ENCODE results near the gene DZIP3.

The DZIP3 gene, protein sequence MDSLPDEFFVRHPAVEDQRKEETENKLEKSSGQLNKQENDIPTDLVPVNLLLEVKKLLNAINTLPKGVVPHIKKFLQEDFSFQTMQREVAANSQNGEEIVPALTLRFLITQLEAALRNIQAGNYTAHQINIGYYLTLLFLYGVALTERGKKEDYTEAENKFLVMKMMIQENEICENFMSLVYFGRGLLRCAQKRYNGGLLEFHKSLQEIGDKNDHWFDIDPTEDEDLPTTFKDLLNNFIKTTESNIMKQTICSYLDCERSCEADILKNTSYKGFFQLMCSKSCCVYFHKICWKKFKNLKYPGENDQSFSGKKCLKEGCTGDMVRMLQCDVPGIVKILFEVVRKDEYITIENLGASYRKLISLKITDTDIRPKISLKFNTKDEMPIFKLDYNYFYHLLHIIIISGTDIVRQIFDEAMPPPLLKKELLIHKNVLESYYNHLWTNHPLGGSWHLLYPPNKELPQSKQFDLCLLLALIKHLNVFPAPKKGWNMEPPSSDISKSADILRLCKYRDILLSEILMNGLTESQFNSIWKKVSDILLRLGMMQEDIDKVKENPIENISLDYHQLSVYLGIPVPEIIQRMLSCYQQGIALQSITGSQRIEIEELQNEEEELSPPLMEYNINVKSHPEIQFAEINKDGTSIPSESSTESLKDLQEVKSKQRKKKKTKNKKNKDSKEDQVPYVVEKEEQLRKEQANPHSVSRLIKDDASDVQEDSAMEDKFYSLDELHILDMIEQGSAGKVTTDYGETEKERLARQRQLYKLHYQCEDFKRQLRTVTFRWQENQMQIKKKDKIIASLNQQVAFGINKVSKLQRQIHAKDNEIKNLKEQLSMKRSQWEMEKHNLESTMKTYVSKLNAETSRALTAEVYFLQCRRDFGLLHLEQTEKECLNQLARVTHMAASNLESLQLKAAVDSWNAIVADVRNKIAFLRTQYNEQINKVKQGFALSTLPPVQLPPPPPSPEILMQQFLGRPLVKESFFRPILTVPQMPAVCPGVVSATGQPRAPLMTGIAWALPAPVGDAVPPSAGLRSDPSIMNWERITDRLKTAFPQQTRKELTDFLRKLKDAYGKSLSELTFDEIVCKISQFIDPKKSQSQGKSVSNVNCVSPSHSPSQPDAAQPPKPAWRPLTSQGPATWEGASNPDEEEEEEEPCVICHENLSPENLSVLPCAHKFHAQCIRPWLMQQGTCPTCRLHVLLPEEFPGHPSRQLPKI

DNA sequence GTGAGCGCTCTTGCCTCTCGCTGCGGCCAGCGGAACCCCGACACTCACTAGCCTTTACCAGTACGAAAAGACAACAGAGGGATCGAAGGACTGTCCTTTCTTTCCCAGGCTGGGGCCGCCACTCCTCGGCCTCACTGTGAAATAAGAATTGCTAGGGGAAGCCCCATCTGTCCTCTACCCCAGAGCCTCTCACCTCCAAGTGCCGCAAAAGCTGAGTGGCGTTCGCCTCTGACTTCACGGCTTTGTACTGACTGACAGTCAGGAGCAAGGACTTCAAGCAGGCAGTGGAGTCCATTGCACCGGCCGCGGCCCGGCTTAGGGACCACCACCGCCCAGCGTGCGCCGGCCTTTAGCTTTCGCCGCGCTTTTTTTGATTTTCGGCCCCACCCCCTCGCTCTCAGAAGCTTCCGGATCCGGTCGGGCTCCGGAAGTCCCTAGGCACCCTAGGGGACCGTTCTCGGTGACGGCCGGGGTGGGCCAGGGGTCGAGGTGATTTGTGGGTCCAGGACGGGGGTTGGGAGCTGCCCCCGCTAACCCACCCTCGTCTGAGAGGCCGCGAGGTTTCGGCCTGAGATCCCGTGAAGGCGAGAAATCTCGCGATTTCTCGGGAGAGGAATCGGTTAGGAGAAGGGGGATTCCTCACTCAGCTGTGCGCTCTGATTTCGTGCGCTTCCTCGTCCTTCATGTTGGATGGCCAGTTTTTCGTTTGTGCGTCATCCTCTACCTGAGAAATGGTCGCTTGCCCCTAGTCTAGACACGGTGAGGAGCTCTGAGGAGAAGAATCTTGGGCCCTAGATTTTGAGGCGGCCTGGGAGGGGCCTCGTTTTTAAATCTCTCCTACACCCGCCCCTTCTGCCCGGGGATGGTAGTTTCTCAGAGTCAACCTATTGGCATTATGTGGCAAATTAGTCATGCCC lies at the start of gene DZIP3, which contains the start of gene CIP2A:
DZIP3 (plus strand) TSS at position 642 of the 917 bp plus-strand sequence. CDS start 15,685 bp downstream, outside the sequence.
CIP2A (minus strand) TSS at position 358 of the 917 bp plus-strand sequence; CDS start at position 295, 63 bp downstream.
- Mint-ChIP-seq H3K4me1 (ENCODE audit: low read depth) (peaks cover 45% of the 10 kb centered on the region), H3K27ac (peak within 1 kb of the TSS; percentile 100), H3K36me3 (ENCODE audit: low read depth) (peaks cover 45% of the 10 kb centered on the region)

DNA sequence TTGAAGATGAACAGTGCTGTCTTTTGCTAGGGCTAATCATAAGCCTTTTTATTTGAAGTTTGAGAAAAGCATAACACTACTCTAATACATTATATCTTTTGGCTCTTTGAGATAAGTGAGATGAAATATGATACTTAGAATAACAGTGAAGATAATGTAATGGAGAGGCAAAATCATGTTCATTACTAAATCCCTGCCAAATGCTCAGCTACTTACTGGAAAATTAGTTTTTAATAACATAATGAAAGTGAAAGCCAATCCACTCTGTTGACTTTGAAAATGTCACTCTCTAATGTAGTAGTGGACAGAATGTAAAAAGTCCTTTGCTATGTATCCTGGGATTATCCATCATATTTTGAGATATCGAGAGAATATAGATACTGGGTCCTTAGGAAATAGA lies 43.3 kb upstream of the DZIP3 start:
- no peak overlapping the region for H3K27ac Mint-ChIP-seq
- DNase-seq, result no peak
- no peaks in the 10 kb centered on the region for H3K27me3 Mint-ChIP-seq
- H3K36me3 Mint-ChIP-seq (ENCODE audit: low read depth), result peaks cover 62% of the 10 kb centered on the region
- peaks cover 10% of the 10 kb centered on the region for H3K4me1 Mint-ChIP-seq (ENCODE audit: low read depth)
- H3K9me3 Mint-ChIP-seq, result peaks cover 2% of the 10 kb centered on the region
- H3K4me3 Mint-ChIP-seq, result no peak overlapping the region

More for the DNA sequence above, at the start of gene DZIP3, which contains the start of gene CIP2A:
- peak; percentile 89 for DNase-seq
- Mint-ChIP-seq H3K27me3 (no peaks in the 10 kb centered on the region), H3K4me3 (peak within 1 kb of the TSS; percentile 100), H3K9me3 (no peaks in the 10 kb centered on the region)

DNA sequence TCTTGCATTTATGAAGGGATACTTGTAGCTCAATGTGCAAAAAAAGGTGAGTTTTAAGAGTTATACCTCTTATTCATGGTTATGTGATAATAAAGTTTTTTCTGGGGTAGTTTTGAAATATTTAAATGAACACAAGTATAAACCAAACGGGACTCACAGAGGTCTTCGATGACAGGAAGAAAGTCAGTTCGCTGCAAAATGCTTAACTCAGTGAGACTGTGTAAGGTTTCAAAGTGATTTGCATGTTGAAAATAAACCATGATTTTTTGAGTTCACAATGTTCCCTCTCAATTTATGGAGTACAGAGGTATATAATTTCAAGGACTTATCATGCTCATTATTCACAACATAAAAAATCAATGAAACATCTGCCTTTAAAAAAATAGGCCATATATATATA lies 42.8 kb upstream of the DZIP3 start:
- Mint-ChIP-seq H3K36me3 (ENCODE audit: low read depth) (peaks cover 65% of the 10 kb centered on the region), H3K9me3 (peaks cover 2% of the 10 kb centered on the region), H3K4me1 (ENCODE audit: low read depth) (peaks cover 10% of the 10 kb centered on the region), H3K27ac (no peak overlapping the region), H3K27me3 (no peaks in the 10 kb centered on the region), H3K4me3 (no peak overlapping the region)
- no peak for DNase-seq

DNA sequence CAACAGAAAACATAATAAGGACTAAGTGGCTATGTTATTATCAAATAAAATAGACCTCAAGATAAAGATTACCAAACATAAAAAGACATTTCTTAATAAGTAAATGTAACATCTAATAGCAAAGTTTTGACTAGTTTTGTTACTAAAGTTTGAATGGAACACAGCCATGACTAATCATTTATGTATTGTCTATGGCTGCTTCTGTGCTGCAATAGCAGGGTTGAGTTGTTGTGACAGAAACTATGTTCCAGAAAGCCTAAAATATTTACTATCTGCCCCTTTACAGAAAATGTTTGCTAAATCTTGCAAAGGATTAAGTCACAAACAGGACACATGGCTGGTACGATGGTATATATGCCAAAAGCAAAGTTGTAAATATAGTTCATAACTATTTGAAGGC lies 41.2 kb upstream of the DZIP3 start:
- Mint-ChIP-seq H3K4me1 (ENCODE audit: low read depth) (peaks cover 11% of the 10 kb centered on the region), H3K27me3 (no peaks in the 10 kb centered on the region), H3K9me3 (peaks cover 2% of the 10 kb centered on the region), H3K36me3 (ENCODE audit: low read depth) (peaks cover 69% of the 10 kb centered on the region), H3K27ac (no peak overlapping the region), H3K4me3 (no peak overlapping the region)
- no peak for DNase-seq

DNA sequence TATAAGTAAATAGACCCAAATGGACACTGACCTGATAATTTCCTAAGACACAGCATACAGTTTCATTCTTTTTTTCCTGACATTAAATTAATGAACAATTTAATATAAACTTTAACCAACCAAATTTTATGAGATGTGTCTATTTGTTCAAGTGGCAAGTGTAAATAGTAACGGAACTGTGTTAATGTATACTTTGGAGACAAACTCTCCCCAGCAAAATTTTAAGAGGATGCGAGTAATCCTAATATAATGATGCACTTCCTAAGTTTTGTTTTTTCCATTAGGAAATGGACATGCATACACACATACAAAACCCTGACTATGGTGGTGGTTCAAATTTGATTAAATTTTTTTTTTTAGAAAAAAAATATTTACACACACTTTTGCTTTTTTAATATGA lies 40.6 kb upstream of the DZIP3 start:
- Mint-ChIP-seq H3K4me1 (ENCODE audit: low read depth) (peaks cover 11% of the 10 kb centered on the region), H3K36me3 (ENCODE audit: low read depth) (peaks cover 67% of the 10 kb centered on the region), H3K27ac (no peak overlapping the region), H3K9me3 (no peaks in the 10 kb centered on the region), H3K4me3 (no peak overlapping the region), H3K27me3 (no peaks in the 10 kb centered on the region)
- DNase-seq, result no peak

DNA sequence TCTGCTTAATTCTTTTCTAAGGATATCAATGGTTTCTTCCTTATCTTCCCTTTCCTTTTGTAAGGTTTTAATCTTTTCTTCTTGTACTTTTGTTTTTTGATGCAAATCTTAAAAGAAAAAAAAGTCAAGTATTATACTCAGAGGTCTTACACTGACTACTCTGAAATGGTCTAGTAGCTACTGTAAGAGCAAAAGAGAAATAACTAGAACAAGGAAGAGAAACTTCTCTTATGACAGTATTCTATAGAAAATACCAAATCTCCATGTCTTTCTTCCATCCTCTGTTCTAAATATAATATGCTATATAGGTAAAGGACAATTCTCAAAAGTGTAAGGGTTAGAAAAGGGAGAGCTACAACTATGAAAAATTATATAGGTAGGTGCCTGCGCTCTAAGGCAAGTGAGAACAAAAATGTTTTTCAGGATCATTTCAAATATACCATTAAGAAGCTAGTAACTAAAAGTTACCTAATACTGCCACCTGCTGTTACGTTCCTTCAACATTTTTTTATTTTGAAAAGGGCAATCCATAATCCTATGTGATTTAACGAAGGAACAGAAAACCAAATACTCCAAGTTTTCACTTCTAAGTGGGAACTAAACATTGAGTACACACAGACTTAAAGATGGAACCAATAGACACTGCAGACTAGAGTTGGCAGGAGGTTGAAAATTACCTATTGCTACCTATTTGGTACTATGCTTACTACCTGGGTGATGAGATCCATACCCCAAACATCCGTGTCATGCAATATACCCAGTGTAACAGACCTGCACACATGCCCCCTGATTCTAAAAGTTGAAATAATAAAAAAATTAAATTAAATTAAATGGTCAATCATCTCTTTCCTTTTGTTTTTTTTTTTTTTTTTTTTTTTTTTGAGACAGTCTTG lies 37.0 kb upstream of the DZIP3 start:
- no peaks in the 10 kb centered on the region for H3K27me3 Mint-ChIP-seq
- H3K36me3 Mint-ChIP-seq (ENCODE audit: low read depth), result peaks cover 77% of the 10 kb centered on the region
- no peaks in the 10 kb centered on the region for H3K9me3 Mint-ChIP-seq
- no peak overlapping the region for H3K27ac Mint-ChIP-seq
- DNase-seq, result no peak
- peaks cover 4% of the 10 kb centered on the region for H3K4me1 Mint-ChIP-seq (ENCODE audit: low read depth)
- no peak overlapping the region for H3K4me3 Mint-ChIP-seq

DNA sequence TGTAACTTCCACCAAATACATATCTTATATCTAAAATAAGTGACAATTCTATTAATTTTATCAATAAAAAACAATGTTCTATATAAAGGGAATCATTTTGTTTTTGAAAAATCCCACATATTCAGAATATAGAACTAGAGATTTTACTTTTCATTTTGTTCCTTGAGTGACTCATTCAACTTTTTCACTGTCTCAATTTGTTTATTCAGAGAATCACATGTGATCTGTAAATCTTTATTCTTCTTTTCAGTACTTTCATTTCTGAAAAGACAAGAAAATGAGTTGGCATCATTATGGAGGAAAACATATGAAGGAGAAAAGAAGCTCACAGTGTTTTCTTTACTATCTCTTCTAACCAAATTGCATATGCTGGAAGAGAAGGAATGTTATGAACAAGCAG lies 35.3 kb upstream of the DZIP3 start:
- Mint-ChIP-seq H3K4me1 (ENCODE audit: low read depth) (peaks cover 4% of the 10 kb centered on the region), H3K4me3 (no peak overlapping the region), H3K27me3 (no peaks in the 10 kb centered on the region), H3K9me3 (no peaks in the 10 kb centered on the region), H3K36me3 (ENCODE audit: low read depth) (peaks cover 81% of the 10 kb centered on the region), H3K27ac (no peak overlapping the region)
- no peak for DNase-seq

DNA sequence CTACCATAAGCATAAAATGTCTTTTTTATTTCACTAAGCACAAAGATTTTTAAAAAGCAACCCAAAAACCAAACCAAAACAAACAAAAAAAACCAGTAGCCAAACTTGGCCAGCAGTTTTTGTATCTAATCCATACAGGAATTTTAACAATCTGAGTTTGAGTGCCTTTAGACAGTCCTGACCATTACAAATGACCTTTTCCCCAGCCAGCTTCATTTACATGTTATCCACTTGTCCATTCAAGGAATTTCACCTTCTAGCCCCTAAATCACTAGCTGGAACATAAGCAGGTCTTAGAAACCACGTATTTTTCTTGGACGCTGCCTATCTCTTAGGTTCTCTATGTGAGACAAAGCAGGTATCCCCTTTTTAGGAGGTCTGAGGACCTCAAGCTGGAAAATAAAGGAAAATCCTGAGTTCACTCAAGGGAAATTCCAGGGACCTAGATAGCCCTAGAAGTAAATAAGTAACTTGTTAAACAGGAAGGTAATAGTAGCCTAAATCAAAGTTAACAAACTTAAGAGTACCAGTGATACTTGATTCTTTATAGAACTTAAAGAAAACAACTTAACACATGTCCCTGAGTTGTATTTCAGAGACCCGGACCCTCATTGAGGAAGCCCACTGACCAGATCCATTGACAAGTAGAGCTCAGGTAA lies 34.5 kb upstream of the DZIP3 start:
- DNase-seq, result no peak
- Mint-ChIP-seq H3K27ac (no peak overlapping the region), H3K4me3 (no peak overlapping the region), H3K36me3 (ENCODE audit: low read depth) (peaks cover 79% of the 10 kb centered on the region), H3K9me3 (no peaks in the 10 kb centered on the region), H3K4me1 (ENCODE audit: low read depth) (peaks cover 4% of the 10 kb centered on the region), H3K27me3 (no peaks in the 10 kb centered on the region)

DNA sequence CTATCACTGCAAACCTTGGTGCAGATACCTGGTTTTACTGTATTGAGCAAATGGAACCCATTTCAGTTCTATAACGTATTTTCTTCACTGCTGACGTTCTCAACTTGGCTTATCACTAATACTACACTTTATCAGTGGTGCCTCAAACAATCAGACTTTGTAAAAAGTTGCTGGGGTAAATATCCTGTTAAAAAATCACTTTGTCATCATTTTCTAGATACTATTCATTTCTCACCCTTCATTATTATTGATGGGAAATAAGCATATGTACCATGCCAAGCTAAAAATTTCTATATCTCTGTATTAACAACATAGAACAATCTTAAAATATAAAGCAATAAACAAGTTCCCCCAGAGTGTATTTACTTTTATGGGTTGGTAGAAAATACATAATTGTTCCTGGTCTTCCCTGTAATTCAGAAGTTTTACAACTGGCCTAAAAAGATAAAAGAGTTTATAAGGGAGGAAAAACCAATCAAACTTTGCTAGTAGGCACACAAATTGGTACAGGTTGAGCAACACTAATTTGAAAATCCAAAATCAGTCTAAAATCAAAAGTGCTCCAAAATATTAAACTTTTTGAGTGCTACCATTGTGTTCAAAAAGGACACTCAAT lies 33.4 kb upstream of the DZIP3 start:
- Mint-ChIP-seq H3K9me3 (no peaks in the 10 kb centered on the region), H3K27me3 (no peaks in the 10 kb centered on the region), H3K36me3 (ENCODE audit: low read depth) (peaks cover 85% of the 10 kb centered on the region), H3K27ac (no peak overlapping the region), H3K4me1 (ENCODE audit: low read depth) (peaks cover 4% of the 10 kb centered on the region), H3K4me3 (no peak overlapping the region)
- DNase-seq, result no peak

DNA sequence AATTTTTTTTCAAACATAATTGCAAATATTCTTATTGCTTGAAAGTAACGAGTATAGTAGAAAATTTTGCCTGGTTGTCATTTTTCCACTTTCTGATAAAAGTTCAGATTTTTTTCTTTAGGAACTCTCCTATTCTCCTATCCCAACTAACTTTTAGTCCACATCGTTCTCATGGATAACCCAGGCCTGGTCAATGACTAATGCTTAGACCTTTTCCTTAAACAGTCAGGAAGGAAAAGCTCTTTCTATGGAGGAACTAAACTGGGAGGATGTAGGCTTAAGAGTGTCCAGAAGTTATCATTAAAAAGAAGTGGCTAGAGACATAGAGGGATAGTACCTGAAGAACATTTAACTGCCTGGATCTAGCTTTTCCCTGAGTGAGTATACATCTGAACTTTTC lies 27.0 kb upstream of the DZIP3 start:
- no peak overlapping the region for H3K27ac Mint-ChIP-seq
- peaks cover 75% of the 10 kb centered on the region for H3K36me3 Mint-ChIP-seq (ENCODE audit: low read depth)
- DNase-seq, result no peak
- peaks cover 6% of the 10 kb centered on the region for H3K4me1 Mint-ChIP-seq (ENCODE audit: low read depth)
- no peaks in the 10 kb centered on the region for H3K27me3 Mint-ChIP-seq
- no peak overlapping the region for H3K4me3 Mint-ChIP-seq
- no peaks in the 10 kb centered on the region for H3K9me3 Mint-ChIP-seq

DNA sequence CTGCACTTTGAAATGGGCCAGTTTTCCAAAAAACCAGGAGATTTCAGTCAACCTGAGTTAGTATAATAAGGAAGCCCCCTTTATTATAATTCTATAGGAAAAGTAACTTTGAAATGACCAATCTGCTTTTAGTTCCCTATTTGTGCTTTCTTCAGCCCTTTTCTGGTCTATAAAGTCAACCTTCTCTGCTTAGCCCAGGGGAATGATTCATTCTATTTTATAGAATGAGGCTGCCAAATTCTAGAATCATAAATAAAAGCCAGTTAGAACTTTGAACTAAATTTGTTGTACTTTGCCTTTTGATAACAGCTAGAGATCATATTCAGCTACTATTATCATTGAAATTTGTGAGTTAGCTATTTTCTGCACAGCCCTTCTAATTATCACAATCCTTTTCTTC lies 25.0 kb upstream of the DZIP3 start:
- Mint-ChIP-seq H3K4me3 (no peak overlapping the region), H3K36me3 (ENCODE audit: low read depth) (peaks cover 72% of the 10 kb centered on the region)
- no peak for DNase-seq

DNA sequence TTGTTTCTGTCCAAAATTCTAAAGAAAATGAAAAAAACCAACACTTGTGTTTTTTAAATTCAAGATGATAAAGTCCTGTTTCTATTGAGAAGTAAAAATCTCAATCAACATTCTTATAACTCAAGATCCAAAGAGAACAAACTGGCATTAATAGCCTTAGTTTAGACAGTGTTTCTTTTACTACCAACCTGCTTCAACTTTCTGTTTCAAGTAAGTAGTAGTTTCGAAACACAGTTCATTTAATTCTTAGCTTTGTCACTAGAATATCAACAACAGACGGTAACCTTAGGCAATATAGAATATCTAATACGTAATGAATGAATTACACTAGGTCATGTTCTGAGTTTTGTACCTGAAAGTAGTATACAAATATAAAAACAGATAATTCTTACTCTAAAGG lies 24.0 kb upstream of the DZIP3 start:
- Mint-ChIP-seq H3K9me3 (no peaks in the 10 kb centered on the region), H3K4me1 (ENCODE audit: low read depth) (peaks cover 6% of the 10 kb centered on the region), H3K36me3 (ENCODE audit: low read depth) (peaks cover 73% of the 10 kb centered on the region), H3K4me3 (no peak overlapping the region), H3K27ac (no peak overlapping the region), H3K27me3 (no peaks in the 10 kb centered on the region)
- no peak for DNase-seq

More for the DNA sequence above, 25.0 kb upstream of the DZIP3 start:
- no peaks in the 10 kb centered on the region for H3K9me3 Mint-ChIP-seq
- no peak overlapping the region for H3K27ac Mint-ChIP-seq
- H3K4me1 Mint-ChIP-seq (ENCODE audit: low read depth), result peaks cover 6% of the 10 kb centered on the region
- no peaks in the 10 kb centered on the region for H3K27me3 Mint-ChIP-seq

Data from activated T-cell treated with anti-CD3 and anti-CD28 coated beads, Interleukin-2, amount 50 U/mL, for 24 hours (primary cell).